Pancreas (tissue), 10 donors: ENCODE measurements around the gene ZNF200. TPM values are rescaled to one million over a fixed set of nuclear protein-coding genes. Genes with fewer than 3 reads are reported as not detected.
"Not testable (repeated sequence)": the region's sequence is repeated elsewhere in the genome, so short reads cannot be mapped to it uniquely, and the experiment has no call there.

ENCODE experiments used
- ATAC-seq, 4 donors: fragments of 200-7000 bp; cut with Tn5 transposase; one replicate each; pipeline versions ENCODE4 v1.8.0 to v1.9.1; 2020; ENCODE audit warnings: mild to moderate bottlenecking in 4 of 4, moderate library complexity in 4 of 4
- DNase-seq, 6 donors: peaks; one replicate each; pipeline ENCODE4 v3.0.0-alpha.2; 2020
- FAIRE-seq: peaks from 2 replicates; lab custom pipeline; 2012; peaks lifted over from hg19 to GRCh38; lab: Jason Lieb, UNC
- H3K27ac ChIP-seq, 4 donors: fragments of 200-600 bp; sonication (generic); 1 replicate in 3 of 4; 2 replicates in 1 of 4; pipeline versions ENCODE4 v1.5.0 to v1.8.0; 2020
- H3K27me3 ChIP-seq, 4 donors: fragments of 200-600 bp; one replicate each; pipeline ENCODE4 v1.8.0; 2021
- H3K36me3 ChIP-seq, 3 donors: fragments of 200-600 bp; sonication (generic) in 1 of 3; one replicate each; pipeline versions ENCODE4 v1.5.0 to v1.8.0; 2020 to 2021
- H3K4me1 ChIP-seq, 3 donors: fragments of 200-600 bp; one replicate each; pipeline ENCODE4 v1.8.0; 2021
- H3K4me3 ChIP-seq, 4 donors: fragments of 200-600 bp; sonication (generic) in 2 of 4; one replicate each; pipeline versions ENCODE4 v1.5.0 to v1.8.0; 2020 to 2021
- H3K9me3 ChIP-seq, 4 donors: fragments of 200-600 bp; one replicate each; pipeline ENCODE4 v1.8.0; 2021
- WGBS, 2 donors: extraction: QIAGEN DNeasy Blood & Tissue Kit; methylation state at CpG; one replicate each; pipeline ENCODE4 v1.1.7; 2013; 5-methylcytosine and 5-hydroxymethylcytosine counted together
- intact Hi-C, 3 donors: fragments of 100-400 bp; cut with DNase I; formaldehyde crosslinking; loops; one replicate each; pipeline versions ENCODE4 v1.11.1 to v1.14.2; 2022
- polyA plus RNA-seq, 2 donors: library from polyadenylated mRNA; stranded (reverse); fragments of 200-250 nt; gene quantifications; one replicate each; pipeline ENCODE4 v1.2.3, GENCODE V29; 2013
- total RNA-seq, 6 donors: library from RNA; stranded (reverse); fragmentation: NEBNext Ultra II Directional in 4 of 6; extraction: Animal tissue kit (Norgen Biotek cat#: 25700) in 4 of 6; gene quantifications; one replicate each; pipeline versions ENCODE4 v1.2.1 to v1.2.4, GENCODE V29; 2021 to 2023
- TF ChIP-seq, protein P1 (sequence below), 4 donors: fragments of 200-600 bp; sonication (generic) in 3 of 4; IDR thresholded peaks; one replicate each; pipeline versions ENCODE4 v1.5.0 to v1.8.0; 2021; ENCODE audit warnings: antibody characterized with exemption in 4 of 4
- donor health status: healthy with polysubstance abuse.
- donor health status: DM: no; HTN: no; CAD: no; lungs with moderate emphysema.
- donor health status: DM: no; HTN: no; CAD: no.
- donor health status: control.
- donor health status: control.
- donor health status: Bipolar disorder and iron deficiency.
- donor health status: DM: yes; HTN: yes; CAD: no.
- donor health status: DM: no; HTN: no; CAD: no.
- donor health status: DM: no; HTN: no; CAD: no.
- donor health status: DM: yes; HTN: yes; CAD: no.

ZNF200 gene
- total and polyA plus RNA-seq, 8 donors, result 1.5 to 3.7 (median 2.6) TPM

GRCh38 chr16:3282103-3282729 lies 47.3 kb upstream of the ZNF200 start:
- H3K9me3 ChIP-seq, result no peaks in the 10 kb centered on the region
- WGBS, 2 donors, result 10 to 13% methylated on average over 26 to 29 of the region's 29 CpGs
- DNase-seq, result no peak
- intact Hi-C loops, result no loop called here
- no peaks in the 10 kb centered on the region for H3K27me3 ChIP-seq
- FAIRE-seq, result no peak
- peaks cover 0 to 10% (median 0%) of the 10 kb centered on the region in 3 donors for H3K36me3 ChIP-seq
- peak overlapping the region; percentile 76 to 97 (median 88) for H3K4me3 ChIP-seq
- peak; percentile 30 to 51 (median 44) for ATAC-seq
- H3K4me1 ChIP-seq, result peaks cover 0 to 19% (median 9%) of the 10 kb centered on the region in 3 donors
- TF ChIP-seq, protein P1, sequence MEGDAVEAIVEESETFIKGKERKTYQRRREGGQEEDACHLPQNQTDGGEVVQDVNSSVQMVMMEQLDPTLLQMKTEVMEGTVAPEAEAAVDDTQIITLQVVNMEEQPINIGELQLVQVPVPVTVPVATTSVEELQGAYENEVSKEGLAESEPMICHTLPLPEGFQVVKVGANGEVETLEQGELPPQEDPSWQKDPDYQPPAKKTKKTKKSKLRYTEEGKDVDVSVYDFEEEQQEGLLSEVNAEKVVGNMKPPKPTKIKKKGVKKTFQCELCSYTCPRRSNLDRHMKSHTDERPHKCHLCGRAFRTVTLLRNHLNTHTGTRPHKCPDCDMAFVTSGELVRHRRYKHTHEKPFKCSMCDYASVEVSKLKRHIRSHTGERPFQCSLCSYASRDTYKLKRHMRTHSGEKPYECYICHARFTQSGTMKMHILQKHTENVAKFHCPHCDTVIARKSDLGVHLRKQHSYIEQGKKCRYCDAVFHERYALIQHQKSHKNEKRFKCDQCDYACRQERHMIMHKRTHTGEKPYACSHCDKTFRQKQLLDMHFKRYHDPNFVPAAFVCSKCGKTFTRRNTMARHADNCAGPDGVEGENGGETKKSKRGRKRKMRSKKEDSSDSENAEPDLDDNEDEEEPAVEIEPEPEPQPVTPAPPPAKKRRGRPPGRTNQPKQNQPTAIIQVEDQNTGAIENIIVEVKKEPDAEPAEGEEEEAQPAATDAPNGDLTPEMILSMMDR (IDR thresholded peaks at IDR 0.05), result no peak
- peak overlapping the region; percentile 98 to 100 (median 98) for H3K27ac ChIP-seq

GRCh38 chr16:3281222-3281820 lies 46.4 kb upstream of the ZNF200 start:
- no peaks in the 10 kb centered on the region for H3K27me3 ChIP-seq
- WGBS, 2 donors, result 46 to 47% methylated on average over 6 of the region's 6 CpGs
- no peak overlapping the region for H3K27ac ChIP-seq
- no peaks in the 10 kb centered on the region for H3K9me3 ChIP-seq
- intact Hi-C loops, result no loop called here
- ATAC-seq, result no peak
- H3K4me3 ChIP-seq, result no peak overlapping the region
- TF ChIP-seq, protein P1 (IDR thresholded peaks at IDR 0.05), result no peak
- no peak for DNase-seq
- peaks cover 0 to 19% (median 9%) of the 10 kb centered on the region in 3 donors for H3K4me1 ChIP-seq
- no peak for FAIRE-seq
- peaks cover 0 to 5% (median 0%) of the 10 kb centered on the region in 3 donors for H3K36me3 ChIP-seq

DNA sequence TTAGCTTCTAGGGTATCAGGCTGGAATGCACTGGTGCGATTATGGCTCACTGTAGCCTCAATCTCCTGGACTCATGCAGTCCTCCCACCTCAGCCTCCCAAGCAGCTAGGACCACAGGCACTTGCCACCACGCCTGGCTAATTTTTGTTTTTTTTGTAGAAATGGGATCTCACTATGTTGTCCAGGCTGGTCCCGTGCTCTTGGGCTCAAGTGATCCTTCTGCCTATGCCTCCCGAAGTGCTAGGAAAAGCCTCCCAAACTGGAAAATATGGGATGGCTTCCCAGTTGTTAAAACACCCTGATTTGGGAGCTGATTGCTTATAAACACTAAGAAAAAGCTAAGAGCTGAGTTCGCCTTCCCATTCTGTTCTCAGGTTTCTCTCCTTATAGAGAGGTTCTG lies 41.7 kb upstream of the ZNF200 start:
- ATAC-seq (no peak), DNase-seq (no peak), FAIRE-seq (no peak)
- TF ChIP-seq, protein P1 (IDR thresholded peaks at IDR 0.05), result no peak
- no peaks in the 10 kb centered on the region for H3K27me3 ChIP-seq
- intact Hi-C loops, result no loop called here
- H3K36me3 ChIP-seq, result no peaks in the 10 kb centered on the region
- no peak overlapping the region for H3K27ac ChIP-seq
- no peaks in the 10 kb centered on the region for H3K9me3 ChIP-seq
- peaks cover 0 to under 1% (median 0%) of the 10 kb centered on the region in 3 donors for H3K4me1 ChIP-seq
- no peak overlapping the region for H3K4me3 ChIP-seq
- 75 to 80% methylated on average over 5 of the region's 5 CpGs for WGBS, 2 donors

DNA sequence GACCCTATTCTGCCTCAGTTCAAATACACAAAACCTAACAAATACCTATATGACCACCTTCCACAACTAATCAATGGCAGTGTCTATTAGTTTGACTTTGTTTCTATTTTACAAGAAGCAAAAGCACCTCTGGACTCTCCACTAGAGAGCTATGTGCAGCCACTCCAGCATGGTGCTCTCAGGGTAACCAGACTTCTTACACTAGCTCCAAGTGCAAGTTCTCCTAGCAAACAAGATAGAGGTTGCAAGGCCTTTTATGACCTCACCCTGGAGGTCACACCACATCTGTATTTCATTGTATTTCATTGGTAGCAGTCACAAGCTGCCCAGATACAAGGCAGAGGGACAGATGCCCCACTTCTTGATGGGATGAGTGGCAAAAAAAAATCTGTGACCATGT lies 40.0 kb upstream of the ZNF200 start:
- H3K27me3 ChIP-seq, result no peaks in the 10 kb centered on the region
- no peak overlapping the region for H3K27ac ChIP-seq
- no peaks in the 10 kb centered on the region for H3K36me3 ChIP-seq
- TF ChIP-seq, protein P1 (IDR thresholded peaks at IDR 0.05), result no peak
- FAIRE-seq (no peak), DNase-seq (no peak), ATAC-seq (no peak)
- no peak overlapping the region for H3K4me3 ChIP-seq
- H3K4me1 ChIP-seq, result no peaks in the 10 kb centered on the region
- no peaks in the 10 kb centered on the region for H3K9me3 ChIP-seq
- intact Hi-C loops, result no loop called here

- DNase-seq (no peak), ATAC-seq (peak in 2 of 4 donors; percentile 54 to 70), FAIRE-seq (no peak)
- Histone ChIP-seq H3K9me3 (no peaks in the 10 kb centered on the region), H3K27ac (no peak overlapping the region), H3K4me3 (no peak overlapping the region), H3K36me3 (no peaks in the 10 kb centered on the region), H3K27me3 (no peaks in the 10 kb centered on the region), H3K4me1 (no peaks in the 10 kb centered on the region)
- intact Hi-C loops, result no loop called here
- WGBS, 2 donors, result 40 to 53% methylated on average over 4 of the region's 4 CpGs
- TF ChIP-seq, protein P1 (IDR thresholded peaks at IDR 0.05), result no peak
Measured at GRCh38 chr16:3274490-3274889, 39.5 kb upstream of the ZNF200 start.

- H3K4me1 ChIP-seq, intact Hi-C loops, H3K4me3 ChIP-seq, H3K27ac ChIP-seq, H3K9me3 ChIP-seq, DNase-seq, H3K36me3 ChIP-seq, FAIRE-seq, ATAC-seq, H3K27me3 ChIP-seq: not testable (repeated sequence)
- 91 to 94% methylated on average over 22 of the region's 22 CpGs for WGBS, 2 donors
Measured at GRCh38 chr16:3271281-3271680, 36.3 kb upstream of the ZNF200 start.

GRCh38 chr16:3270718-3271117 lies 35.8 kb upstream of the ZNF200 start:
- ATAC-seq, H3K4me3 ChIP-seq, FAIRE-seq, intact Hi-C loops, H3K36me3 ChIP-seq, H3K27me3 ChIP-seq, H3K27ac ChIP-seq, H3K4me1 ChIP-seq, DNase-seq, H3K9me3 ChIP-seq: not testable (repeated sequence)
- WGBS, 2 donors, result 72 to 91% methylated on average over 4 to 5 of the region's 5 CpGs
